Measurements from ENCODE around the gene TAS1R1. TPM values are rescaled to one million over a fixed set of nuclear protein-coding genes. Genes with fewer than 3 reads are reported as not detected.

TAS1R1 gene
- total and polyA plus RNA-seq, 9 of the 15 experiments (the other 6 are each of a cell fraction or from before 2014, with no cell fraction given) = 0.06 TPM; not detected in 8

DNA sequence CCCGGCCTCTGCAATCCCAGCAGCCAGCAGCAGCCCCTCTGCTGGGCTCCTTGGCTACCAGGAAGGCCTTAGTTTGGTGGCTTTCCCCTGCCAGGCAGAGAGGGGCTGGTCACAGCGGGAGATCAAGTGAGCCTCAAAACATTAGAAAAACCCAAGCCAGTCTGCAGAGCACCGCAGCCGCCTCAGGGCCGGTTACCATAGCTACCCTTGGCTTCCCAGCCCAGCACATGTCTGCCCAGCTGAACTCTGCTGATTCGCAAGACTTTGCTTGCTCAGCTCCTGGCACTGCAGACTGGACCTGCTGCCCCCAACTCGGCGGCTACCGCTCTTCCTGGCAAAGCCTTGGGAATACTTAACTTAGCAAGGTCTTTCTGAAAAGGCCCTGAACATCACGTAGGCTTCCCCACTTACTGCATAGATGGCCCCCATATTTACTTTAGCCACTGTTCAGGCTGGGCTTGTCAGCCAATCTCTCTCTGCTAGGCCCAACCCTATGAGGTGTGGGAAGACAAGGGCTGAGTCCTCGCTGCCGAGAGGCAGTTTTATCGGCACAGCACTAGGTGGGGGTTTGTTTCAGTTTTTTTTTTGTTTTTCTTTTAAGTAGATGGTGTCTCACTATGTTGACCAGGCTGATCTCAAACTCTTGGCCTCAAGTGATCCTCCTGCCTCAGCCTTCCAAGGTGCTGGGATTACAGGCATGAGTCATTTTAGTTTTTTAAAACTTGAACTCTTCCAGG is 35.0 kb upstream of the TAS1R1 start (continued):
- TF ChIP-seq TAL1 (IDR thresholded peaks at IDR 0.05) (no peak), ZSCAN32 (CRISPR knock-in tag; IDR thresholded peaks at IDR 0.05) (no peak), PTTG1 (tag; IDR thresholded peaks at IDR 0.05; ENCODE audit: low read depth) (no peak), NFXL1 (CRISPR knock-in tag; IDR thresholded peaks at IDR 0.05) (no peak), ZBTB1 (CRISPR knock-in tag; IDR thresholded peaks at IDR 0.05; ENCODE audit: borderline replicate concordance, low read depth) (no peak), DMBX1 (CRISPR knock-in tag; IDR thresholded peaks at IDR 0.05; ENCODE audit: borderline replicate concordance) (no peak), NFE2 (IDR thresholded peaks at IDR 0.05; ENCODE audit: low read depth) (no peak), ZNF384 (IDR thresholded peaks at IDR 0.05; ENCODE audit: low read depth, low read length) (peak; percentile 65; the same call in 1 of the 2 replicates), ATF1 (CRISPR knock-in tag; IDR thresholded peaks at IDR 0.05) (no peak), ATF1 (tag; IDR thresholded peaks at IDR 0.05) (no peak; the same call in 1 of the 2 replicates), EP300 (IDR thresholded peaks at IDR 0.05; ENCODE audit: low read length) (no peak), ZNF12 (CRISPR knock-in tag; IDR thresholded peaks at IDR 0.05) (no peak), ZNF589 (CRISPR knock-in tag; IDR thresholded peaks at IDR 0.05; ENCODE audit: low read depth) (no peak), EHMT2 (IDR thresholded peaks at IDR 0.05) (no peak), TCF7 (IDR thresholded peaks at IDR 0.05; ENCODE audit: borderline replicate concordance) (no peak), RFX1 (IDR thresholded peaks at IDR 0.05) (peak; percentile 81), GATA2 (CRISPR knock-in tag; IDR thresholded peaks at IDR 0.05) (no peak), CBFA2T2 (conservative IDR thresholded peaks at IDR 0.05) (no peak), RBM34 (IDR thresholded peaks at IDR 0.05; ENCODE audit: borderline replicate concordance, insufficient read depth, low read length) (no peak), RBM25 (IDR thresholded peaks at IDR 0.05; ENCODE audit: low read depth, low read length, severe bottlenecking) (no peak), SMARCC2 (IDR thresholded peaks at IDR 0.05; ENCODE audit: low read depth) (no peak), CHD4 (IDR thresholded peaks at IDR 0.05; ENCODE audit: insufficient read depth, insufficient replicate concordance, low read depth, low read length, poor library complexity, severe bottlenecking) (no peak), CBX3 (IDR thresholded peaks at IDR 0.05; ENCODE audit: borderline replicate concordance in 1 of 2, low read length in 2 of 2) (no peak), RNF2 (IDR thresholded peaks at IDR 0.05) (no peak)
- TF ChIP-seq, protein P1, sequence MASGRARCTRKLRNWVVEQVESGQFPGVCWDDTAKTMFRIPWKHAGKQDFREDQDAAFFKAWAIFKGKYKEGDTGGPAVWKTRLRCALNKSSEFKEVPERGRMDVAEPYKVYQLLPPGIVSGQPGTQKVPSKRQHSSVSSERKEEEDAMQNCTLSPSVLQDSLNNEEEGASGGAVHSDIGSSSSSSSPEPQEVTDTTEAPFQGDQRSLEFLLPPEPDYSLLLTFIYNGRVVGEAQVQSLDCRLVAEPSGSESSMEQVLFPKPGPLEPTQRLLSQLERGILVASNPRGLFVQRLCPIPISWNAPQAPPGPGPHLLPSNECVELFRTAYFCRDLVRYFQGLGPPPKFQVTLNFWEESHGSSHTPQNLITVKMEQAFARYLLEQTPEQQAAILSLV (tag; IDR thresholded peaks at IDR 0.05) = no peak
- TF ChIP-seq, protein P2, sequence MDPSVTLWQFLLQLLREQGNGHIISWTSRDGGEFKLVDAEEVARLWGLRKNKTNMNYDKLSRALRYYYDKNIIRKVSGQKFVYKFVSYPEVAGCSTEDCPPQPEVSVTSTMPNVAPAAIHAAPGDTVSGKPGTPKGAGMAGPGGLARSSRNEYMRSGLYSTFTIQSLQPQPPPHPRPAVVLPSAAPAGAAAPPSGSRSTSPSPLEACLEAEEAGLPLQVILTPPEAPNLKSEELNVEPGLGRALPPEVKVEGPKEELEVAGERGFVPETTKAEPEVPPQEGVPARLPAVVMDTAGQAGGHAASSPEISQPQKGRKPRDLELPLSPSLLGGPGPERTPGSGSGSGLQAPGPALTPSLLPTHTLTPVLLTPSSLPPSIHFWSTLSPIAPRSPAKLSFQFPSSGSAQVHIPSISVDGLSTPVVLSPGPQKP (CRISPR knock-in tag; IDR thresholded peaks at IDR 0.05) = no peak
- TF ChIP-seq, protein P3, sequence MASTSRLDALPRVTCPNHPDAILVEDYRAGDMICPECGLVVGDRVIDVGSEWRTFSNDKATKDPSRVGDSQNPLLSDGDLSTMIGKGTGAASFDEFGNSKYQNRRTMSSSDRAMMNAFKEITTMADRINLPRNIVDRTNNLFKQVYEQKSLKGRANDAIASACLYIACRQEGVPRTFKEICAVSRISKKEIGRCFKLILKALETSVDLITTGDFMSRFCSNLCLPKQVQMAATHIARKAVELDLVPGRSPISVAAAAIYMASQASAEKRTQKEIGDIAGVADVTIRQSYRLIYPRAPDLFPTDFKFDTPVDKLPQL (IDR thresholded peaks at IDR 0.05; ENCODE audit: extremely low read depth, insufficient read length) = no peak
- TF ChIP-seq, protein P4, sequence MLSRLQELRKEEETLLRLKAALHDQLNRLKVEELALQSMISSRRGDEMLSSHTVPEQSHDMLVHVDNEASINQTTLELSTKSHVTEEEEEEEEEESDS (CRISPR knock-in tag; IDR thresholded peaks at IDR 0.05) = no peak
